Left ventricle myocardium inferior (tissue), 1 donor: ENCODE results near the gene S100A13. TPM values are rescaled to one million over a fixed set of nuclear protein-coding genes. Genes with fewer than 3 reads are reported as not detected.

ENCODE experiments used
- DNase-seq: peaks from one replicate; pipeline ENCODE4 v3.0.0-alpha.2; 2020
- H3K27ac ChIP-seq: fragments of 200-600 bp; replicated peaks from 2 replicates; pipeline ENCODE4 v1.8.0; 2021
- H3K27me3 ChIP-seq: fragments of 200-600 bp; 2 replicates; pipeline ENCODE4 v1.8.0; 2021; ENCODE audit warnings: low read depth
- H3K36me3 ChIP-seq: fragments of 200-600 bp; 2 replicates; pipeline ENCODE4 v1.8.0; 2021
- H3K4me1 ChIP-seq: fragments of 200-600 bp; 2 replicates; pipeline ENCODE4 v1.8.0; 2021
- H3K4me3 ChIP-seq: fragments of 200-600 bp; 2 replicates; pipeline ENCODE4 v1.8.0; 2021; ENCODE audit warnings: mild to moderate bottlenecking, moderate library complexity
- H3K9me3 ChIP-seq: fragments of 200-600 bp; replicated peaks from 2 replicates; pipeline ENCODE4 v1.8.0; 2021
- intact Hi-C: fragments of 100-400 bp; cut with micrococcal nuclease; formaldehyde crosslinking; loops from one replicate; pipeline ENCODE4 v1.11.0; 2022
- total RNA-seq: library from RNA; stranded (reverse); fragmentation: NEBNext Ultra II Directional; extraction: Animal tissue kit (Norgen Biotek cat#: 25700); gene quantifications from one replicate; pipeline ENCODE4 v1.2.1, GENCODE V29; 2021
- TF ChIP-seq, protein P1 (sequence below): fragments of 200-600 bp; IDR thresholded peaks from 2 replicates; pipeline ENCODE4 v1.8.0; 2021; ENCODE audit warnings: antibody characterized with exemption, mild to moderate bottlenecking, borderline replicate concordance
- donor health status: DM: no; HTN: yes; CAD: no; lungs with severe emphysema.

The S100A13 gene
- total RNA-seq, 1 donor from 2014 or later: 131 TPM

DNA sequence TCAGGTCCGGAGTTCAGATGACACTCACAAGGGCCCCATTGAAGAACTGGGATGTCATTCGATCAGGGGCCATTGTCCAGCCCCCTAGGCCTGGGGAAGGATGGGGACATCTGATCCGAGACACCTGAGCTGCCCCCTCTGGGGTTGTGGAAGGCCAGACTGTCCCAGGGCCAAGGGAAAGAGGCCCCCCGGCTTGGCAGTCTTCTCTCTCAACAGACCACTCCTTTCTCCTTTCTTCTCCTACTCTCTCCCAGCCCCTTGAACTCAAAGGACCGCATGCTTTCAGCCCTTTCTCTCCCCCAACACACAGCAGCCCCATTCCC, 2.0 kb upstream of the S100A13 start:
- Histone ChIP-seq H3K27ac (peak overlapping the region; percentile 100), H3K27me3 (no peaks in the 10 kb centered on the region), H3K9me3 (no peaks in the 10 kb centered on the region), H3K4me3 (peak overlapping the region; percentile 66), H3K36me3 (peaks cover 9% of the 10 kb centered on the region), H3K4me1 (peaks cover 91% of the 10 kb centered on the region)
- DNase-seq: no peak
- intact Hi-C loops: no loop called here
- TF ChIP-seq, protein P1, sequence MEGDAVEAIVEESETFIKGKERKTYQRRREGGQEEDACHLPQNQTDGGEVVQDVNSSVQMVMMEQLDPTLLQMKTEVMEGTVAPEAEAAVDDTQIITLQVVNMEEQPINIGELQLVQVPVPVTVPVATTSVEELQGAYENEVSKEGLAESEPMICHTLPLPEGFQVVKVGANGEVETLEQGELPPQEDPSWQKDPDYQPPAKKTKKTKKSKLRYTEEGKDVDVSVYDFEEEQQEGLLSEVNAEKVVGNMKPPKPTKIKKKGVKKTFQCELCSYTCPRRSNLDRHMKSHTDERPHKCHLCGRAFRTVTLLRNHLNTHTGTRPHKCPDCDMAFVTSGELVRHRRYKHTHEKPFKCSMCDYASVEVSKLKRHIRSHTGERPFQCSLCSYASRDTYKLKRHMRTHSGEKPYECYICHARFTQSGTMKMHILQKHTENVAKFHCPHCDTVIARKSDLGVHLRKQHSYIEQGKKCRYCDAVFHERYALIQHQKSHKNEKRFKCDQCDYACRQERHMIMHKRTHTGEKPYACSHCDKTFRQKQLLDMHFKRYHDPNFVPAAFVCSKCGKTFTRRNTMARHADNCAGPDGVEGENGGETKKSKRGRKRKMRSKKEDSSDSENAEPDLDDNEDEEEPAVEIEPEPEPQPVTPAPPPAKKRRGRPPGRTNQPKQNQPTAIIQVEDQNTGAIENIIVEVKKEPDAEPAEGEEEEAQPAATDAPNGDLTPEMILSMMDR: no peak

DNA sequence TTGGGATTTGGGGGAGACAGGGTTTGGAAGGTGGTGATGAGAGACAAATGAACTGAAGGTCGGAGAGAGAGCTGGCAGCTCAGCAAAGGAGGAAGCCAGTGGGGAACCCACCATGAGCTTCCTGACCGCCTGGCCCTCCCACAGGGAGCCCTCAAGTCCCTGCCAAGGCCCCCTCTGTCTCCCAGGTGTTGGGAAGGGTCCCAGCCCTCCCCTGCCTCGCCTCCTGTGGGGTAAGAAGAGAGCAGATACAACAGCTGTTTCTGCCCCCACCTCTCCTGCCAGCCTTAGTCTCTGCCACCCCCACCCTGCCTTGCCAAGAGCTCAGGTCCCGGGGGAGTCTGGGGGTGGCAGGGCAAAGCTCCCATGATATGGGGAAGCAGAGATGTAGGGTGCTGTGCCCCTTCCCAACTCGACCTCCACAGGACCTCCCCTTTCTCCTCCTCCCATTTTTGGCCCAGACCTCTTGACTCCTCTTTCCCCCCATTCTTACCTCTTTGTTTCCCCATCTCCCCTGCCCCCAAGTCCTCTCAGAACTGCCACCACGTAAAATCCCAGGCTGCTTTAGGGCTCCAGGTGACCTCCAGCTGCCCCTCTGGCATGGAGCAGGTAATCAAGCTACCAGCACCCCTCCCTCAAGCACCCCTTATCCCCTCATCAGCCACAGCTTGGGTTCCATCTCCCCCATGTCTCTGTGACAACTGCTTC, 1.5 kb upstream of the S100A13 start:
- intact Hi-C loops: no loop called here
- H3K27me3 ChIP-seq: no peaks in the 10 kb centered on the region
- peaks cover 95% of the 10 kb centered on the region for H3K4me1 ChIP-seq
- H3K9me3 ChIP-seq: no peaks in the 10 kb centered on the region
- H3K4me3 ChIP-seq: peak overlapping the region; percentile 66
- TF ChIP-seq, protein P1: no peak
- H3K27ac ChIP-seq: peak overlapping the region; percentile 100
- no peak for DNase-seq
- H3K36me3 ChIP-seq: peaks cover 14% of the 10 kb centered on the region

DNA sequence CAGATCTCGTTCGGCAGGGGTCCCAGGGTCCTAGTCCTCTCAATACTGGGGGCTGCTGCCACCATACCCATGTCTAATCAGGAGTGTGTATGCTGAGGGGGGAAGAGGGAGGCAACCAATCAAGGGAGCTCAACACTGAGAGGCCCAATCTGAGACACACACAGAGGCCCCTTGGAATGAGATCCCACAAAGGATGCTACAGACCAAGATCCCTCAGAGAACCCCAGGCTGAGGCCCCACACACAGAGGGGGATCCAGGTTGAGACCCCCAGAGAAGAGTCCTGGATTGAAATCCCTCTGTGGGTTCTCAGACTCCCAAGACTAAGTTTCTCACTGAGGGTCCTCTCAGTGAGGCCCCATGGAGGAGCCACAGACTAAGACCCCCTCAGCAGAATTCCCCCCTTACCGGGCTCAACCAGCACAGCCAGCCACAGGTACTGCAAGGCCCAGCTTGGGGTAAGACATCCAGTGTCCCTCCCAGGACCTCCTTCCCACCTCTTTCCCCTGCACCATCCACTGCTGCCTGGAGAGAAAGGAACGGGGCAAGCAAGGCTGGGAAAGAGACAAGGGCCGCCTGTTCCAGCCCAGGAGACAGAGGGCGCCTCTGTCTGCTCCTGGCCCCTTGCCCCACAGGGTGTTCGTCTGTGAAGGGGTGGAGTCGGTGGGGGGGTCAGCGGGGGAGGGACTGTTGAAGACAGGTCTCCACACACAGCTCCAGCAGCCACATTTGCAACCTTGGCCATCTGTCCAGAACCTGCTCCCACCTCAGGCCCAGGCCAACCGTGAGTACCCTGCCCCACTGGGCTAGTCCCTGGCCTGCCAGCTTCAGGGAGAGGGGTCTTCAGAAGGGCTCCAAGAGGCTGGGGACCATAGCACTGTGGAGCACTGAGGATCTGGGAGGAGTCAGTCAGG, 666 bp upstream of the S100A13 start, which contains the start of gene S100A1:
TSS of gene S100A1 (plus strand) at position 720 of the 912 bp plus-strand sequence. CDS start 2,088 bp downstream, outside the sequence.
- H3K27ac ChIP-seq: peak within 1 kb of the TSS; percentile 100
- peaks cover 93% of the 10 kb centered on the region for H3K4me1 ChIP-seq
- peak; percentile 81 for DNase-seq
- TF ChIP-seq, protein P1: no peak
- H3K27me3 ChIP-seq: no peaks in the 10 kb centered on the region
- peak within 1 kb of the TSS; percentile 66 for H3K4me3 ChIP-seq
- intact Hi-C loops: no loop called here
- H3K36me3 ChIP-seq: peaks cover 21% of the 10 kb centered on the region
- H3K9me3 ChIP-seq: no peaks in the 10 kb centered on the region

DNA sequence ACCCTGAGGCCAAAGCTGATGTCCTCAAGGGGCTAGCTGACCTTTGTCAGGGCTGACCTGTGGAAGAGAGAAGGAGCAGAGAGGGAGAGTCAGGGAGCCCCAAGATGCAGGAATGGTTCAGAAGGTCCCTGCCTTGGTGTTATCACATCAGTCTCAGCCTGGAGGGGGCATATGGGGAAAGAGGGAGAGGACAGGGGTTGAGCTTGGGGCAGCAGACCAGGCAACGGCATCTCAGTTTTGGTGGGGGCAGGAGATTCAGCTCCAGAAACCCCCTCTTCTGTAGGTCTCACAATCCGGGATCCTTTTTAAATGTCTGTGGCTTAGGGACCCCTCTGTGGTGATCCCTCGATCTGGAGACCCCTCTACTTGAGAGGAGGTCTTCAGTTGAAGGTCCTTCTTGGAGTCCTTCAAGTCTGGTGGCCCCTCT, 815 bp downstream of the S100A13 start:
- intact Hi-C loops: no loop called here
- Histone ChIP-seq H3K4me1 (peaks cover 78% of the 10 kb centered on the region), H3K27ac (peak overlapping the region; percentile 100), H3K4me3 (peak overlapping the region; percentile 66), H3K9me3 (no peaks in the 10 kb centered on the region), H3K27me3 (no peaks in the 10 kb centered on the region), H3K36me3 (peaks cover 36% of the 10 kb centered on the region)
- TF ChIP-seq, protein P1: no peak
- no peak for DNase-seq

DNA sequence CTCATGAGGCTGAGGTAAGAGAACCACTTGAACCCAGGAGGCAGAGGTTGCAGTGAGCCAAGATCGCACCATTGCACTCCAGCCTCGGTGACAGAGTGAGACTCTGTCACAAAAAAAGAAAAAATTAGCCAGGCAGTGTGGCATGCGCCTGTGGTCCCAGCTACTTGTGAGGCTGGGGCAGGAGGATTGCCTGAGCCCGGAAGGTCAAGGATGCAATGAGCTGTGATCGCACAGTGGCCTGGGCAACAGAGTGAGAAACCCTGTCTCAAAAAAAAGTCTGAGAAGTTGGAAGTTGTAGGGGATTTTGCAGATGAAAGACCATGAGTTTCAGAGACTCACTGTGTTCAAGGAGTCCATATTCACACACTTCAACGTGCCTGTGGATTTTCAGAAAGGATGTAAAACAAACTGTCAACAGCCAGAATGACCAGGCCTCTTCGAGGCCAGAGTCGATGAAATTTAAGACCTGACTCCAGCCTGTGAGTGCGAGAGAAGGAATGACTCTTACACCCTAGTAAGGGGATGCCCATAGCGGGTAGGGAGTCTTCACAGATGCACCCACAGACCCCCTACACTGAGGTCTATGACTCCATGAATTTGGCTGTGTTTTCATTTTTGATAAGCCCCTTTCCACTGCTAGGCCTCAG, 2.2 kb downstream of the S100A13 start:
- TF ChIP-seq, protein P1: no peak
- Histone ChIP-seq H3K4me1 (peaks cover 64% of the 10 kb centered on the region), H3K27ac (peak overlapping the region; percentile 100), H3K36me3 (peaks cover 46% of the 10 kb centered on the region), H3K27me3 (no peaks in the 10 kb centered on the region), H3K4me3 (peak overlapping the region; percentile 66), H3K9me3 (no peaks in the 10 kb centered on the region)
- no peak for DNase-seq
- intact Hi-C loops: no loop called here
